ENCODE measurements around the gene ITSN1.

- TF ChIP-seq, protein P1, sequence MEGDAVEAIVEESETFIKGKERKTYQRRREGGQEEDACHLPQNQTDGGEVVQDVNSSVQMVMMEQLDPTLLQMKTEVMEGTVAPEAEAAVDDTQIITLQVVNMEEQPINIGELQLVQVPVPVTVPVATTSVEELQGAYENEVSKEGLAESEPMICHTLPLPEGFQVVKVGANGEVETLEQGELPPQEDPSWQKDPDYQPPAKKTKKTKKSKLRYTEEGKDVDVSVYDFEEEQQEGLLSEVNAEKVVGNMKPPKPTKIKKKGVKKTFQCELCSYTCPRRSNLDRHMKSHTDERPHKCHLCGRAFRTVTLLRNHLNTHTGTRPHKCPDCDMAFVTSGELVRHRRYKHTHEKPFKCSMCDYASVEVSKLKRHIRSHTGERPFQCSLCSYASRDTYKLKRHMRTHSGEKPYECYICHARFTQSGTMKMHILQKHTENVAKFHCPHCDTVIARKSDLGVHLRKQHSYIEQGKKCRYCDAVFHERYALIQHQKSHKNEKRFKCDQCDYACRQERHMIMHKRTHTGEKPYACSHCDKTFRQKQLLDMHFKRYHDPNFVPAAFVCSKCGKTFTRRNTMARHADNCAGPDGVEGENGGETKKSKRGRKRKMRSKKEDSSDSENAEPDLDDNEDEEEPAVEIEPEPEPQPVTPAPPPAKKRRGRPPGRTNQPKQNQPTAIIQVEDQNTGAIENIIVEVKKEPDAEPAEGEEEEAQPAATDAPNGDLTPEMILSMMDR (IDR thresholded peaks at IDR 0.05; ENCODE audit: low read depth, low read length, poor library complexity, severe bottlenecking): no peak
- TF ChIP-seq EZH2phosphoT487 (IDR thresholded peaks at IDR 0.05; ENCODE audit: borderline replicate concordance, low read length): no peak
These were observed 155.3 kb downstream of the ITSN1 start for GRCh38 chr21:33797565-33797964.

Data from DOHH2 (cell line).